GM10248 (cell line): ENCODE measurements around the gene PDE11A.

Experiments used
- CTCF ChIA-PET: fragments of 300-600 bp; sonication (Branson Sonifier 250); formaldehyde crosslinking; extraction: SDS; loops from one replicate; lab custom pipeline; 2021; ENCODE audit warnings: antibody characterized with exemption; lab: Yijun Ruan, JAX
- POLR2A ChIA-PET: fragments of 350-650 bp; sonication (Branson Sonifier 250); formaldehyde crosslinking; extraction: SDS; loops from one replicate; lab custom pipeline; 2020; ENCODE audit warnings: antibody characterized with exemption; lab: Yijun Ruan, JAX
- DNase-seq: peaks from one replicate; pipeline ENCODE4 v3.0.0; 2012; ENCODE audit errors: extremely low spot score
- CTCF ChIP-seq: IDR thresholded peaks from 2 replicates; pipeline ENCODE4 v1.5.1; 2012; ENCODE audit warnings: mild to moderate bottlenecking, low read depth; ENCODE audit errors: extremely low read depth, missing control alignments, control extremely low read depth

PDE11A gene

GRCh38 chr2:177727577-177728398 is 344.8 kb downstream of the PDE11A start:
- ChIA-PET POLR2A (no interaction called here), CTCF (interaction anchor here (0.9 to 4.0 kb wide), 8 partner anchors 9 to 563 kb away, joined by 3 to 23 read pairs (median 4); no protein-coding TSS in a partner anchor)
- TF ChIP-seq CTCF, result no peak
- DNase-seq, result no peak

- no peak for TF ChIP-seq CTCF
- no peak for DNase-seq
- ChIA-PET POLR2A (no interaction called here), CTCF (interaction anchor here (0.9 to 4.0 kb wide), 2 partner anchors 9 to 213 kb away, joined by 3 to 23 read pairs; no protein-coding TSS in a partner anchor)
These were observed 345.6 kb downstream of the PDE11A start for GRCh38 chr2:177726931-177727348.

GRCh38 chr2:177724398-177725287 is 347.9 kb downstream of the PDE11A start:
- POLR2A ChIA-PET, result interaction anchor here (0.5 kb wide), 1 partner anchor 466 kb away, joined by 3 read pairs; no protein-coding TSS in a partner anchor
- CTCF ChIA-PET, result interaction anchor here (0.7 to 6.6 kb wide), 36 partner anchors 8 to 838 kb away, joined by 3 to 56 read pairs (median 4); no protein-coding TSS in a partner anchor
- DNase-seq, result peak; percentile 50
- TF ChIP-seq CTCF, result peak; percentile 93

GRCh38 chr2:177723235-177723634 is 349.3 kb downstream of the PDE11A start:
- TF ChIP-seq CTCF, result no peak
- no peak for DNase-seq
- POLR2A ChIA-PET, result no interaction called here
- CTCF ChIA-PET, result interaction anchor here (0.7 to 6.6 kb wide), 11 partner anchors 10 to 559 kb away, joined by 3 to 56 read pairs (median 5); no protein-coding TSS in a partner anchor

- ChIA-PET POLR2A (no interaction called here), CTCF (interaction anchor here (0.7 to 6.6 kb wide), 6 partner anchors 15 to 557 kb away, joined by 3 to 56 read pairs (median 3); no protein-coding TSS in a partner anchor)
- DNase-seq, result no peak
- no peak for TF ChIP-seq CTCF
These were observed 350.6 kb downstream of the PDE11A start for GRCh38 chr2:177721818-177722567.
